WTC11 (cell line): ENCODE results near the gene SLC44A2.

Source experiments
- CREB1 ChIP-seq: sonication (generic); formaldehyde crosslinking; IDR thresholded peaks from 2 replicates; pipeline ENCODE4 v1.8.0; 2023; ENCODE audit warnings: mild to moderate bottlenecking, missing genetic modification reagents
- ETV6 ChIP-seq: sonication (generic); formaldehyde crosslinking; IDR thresholded peaks from 2 replicates; pipeline ENCODE4 v1.8.1; 2022; ENCODE audit warnings: mild to moderate bottlenecking, missing genetic modification reagents
- KAT7 ChIP-seq: sonication (generic); formaldehyde crosslinking; IDR thresholded peaks from 2 replicates; pipeline ENCODE4 v1.8.1; 2023; ENCODE audit warnings: missing genetic modification reagents, mild to moderate bottlenecking, borderline replicate concordance
- NFYB ChIP-seq: sonication (generic); formaldehyde crosslinking; conservative IDR thresholded peaks from 2 replicates; pipeline ENCODE4 v1.8.0; 2022; ENCODE audit warnings: low read depth, missing genetic modification reagents
- PRRX2 ChIP-seq: fragments of 250-450 bp; sonication (Bioruptor Pico); IDR thresholded peaks from 2 replicates; pipeline ENCODE4 v1.8.0; 2021; ENCODE audit warnings: mild to moderate bottlenecking
- ZNF232 ChIP-seq: sonication (generic); formaldehyde crosslinking; IDR thresholded peaks from 2 replicates; pipeline ENCODE4 v1.8.0; 2022; ENCODE audit warnings: mild to moderate bottlenecking, missing genetic modification reagents
- TF ChIP-seq, protein P1 (sequence below): fragments of 200-600 bp; IDR thresholded peaks from 2 replicates; pipeline ENCODE4 v1.8.0; 2022; ENCODE audit warnings: antibody characterized with exemption
- TF ChIP-seq, protein P2 (sequence below): sonication (generic); formaldehyde crosslinking; IDR thresholded peaks from 2 replicates; pipeline ENCODE4 v1.8.1; 2022; ENCODE audit warnings: low read depth, missing genetic modification reagents, borderline replicate concordance
- TF ChIP-seq, protein P3 (sequence below): sonication (generic); formaldehyde crosslinking; IDR thresholded peaks from 2 replicates; pipeline ENCODE4 v1.8.1; 2023; ENCODE audit warnings: mild to moderate bottlenecking, missing genetic modification reagents, moderate library complexity
- TF ChIP-seq, protein P4 (sequence below): sonication (generic); formaldehyde crosslinking; conservative IDR thresholded peaks from 2 replicates; pipeline ENCODE4 v1.8.1; 2022; ENCODE audit warnings: mild to moderate bottlenecking, missing genetic modification reagents

DNA sequence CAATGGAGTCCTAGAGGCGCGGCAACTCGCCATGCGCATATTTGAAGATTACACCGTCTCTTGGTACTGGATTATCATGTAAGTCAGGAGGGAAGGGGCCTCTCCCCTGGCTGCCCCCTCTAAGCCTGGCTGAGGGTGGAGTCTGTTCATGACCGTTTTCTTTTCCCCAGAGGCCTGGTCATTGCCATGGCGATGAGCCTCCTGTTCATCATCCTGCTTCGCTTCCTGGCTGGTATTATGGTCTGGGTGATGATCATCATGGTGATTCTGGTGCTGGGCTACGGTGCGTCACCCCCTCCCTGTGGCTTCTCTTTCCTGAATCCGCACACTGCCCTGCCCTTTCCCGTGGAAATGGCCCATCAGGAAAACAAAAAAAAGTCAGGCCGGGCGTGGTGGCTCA is 6.5 kb downstream of the SLC44A2 start:
- TF ChIP-seq, protein P1, sequence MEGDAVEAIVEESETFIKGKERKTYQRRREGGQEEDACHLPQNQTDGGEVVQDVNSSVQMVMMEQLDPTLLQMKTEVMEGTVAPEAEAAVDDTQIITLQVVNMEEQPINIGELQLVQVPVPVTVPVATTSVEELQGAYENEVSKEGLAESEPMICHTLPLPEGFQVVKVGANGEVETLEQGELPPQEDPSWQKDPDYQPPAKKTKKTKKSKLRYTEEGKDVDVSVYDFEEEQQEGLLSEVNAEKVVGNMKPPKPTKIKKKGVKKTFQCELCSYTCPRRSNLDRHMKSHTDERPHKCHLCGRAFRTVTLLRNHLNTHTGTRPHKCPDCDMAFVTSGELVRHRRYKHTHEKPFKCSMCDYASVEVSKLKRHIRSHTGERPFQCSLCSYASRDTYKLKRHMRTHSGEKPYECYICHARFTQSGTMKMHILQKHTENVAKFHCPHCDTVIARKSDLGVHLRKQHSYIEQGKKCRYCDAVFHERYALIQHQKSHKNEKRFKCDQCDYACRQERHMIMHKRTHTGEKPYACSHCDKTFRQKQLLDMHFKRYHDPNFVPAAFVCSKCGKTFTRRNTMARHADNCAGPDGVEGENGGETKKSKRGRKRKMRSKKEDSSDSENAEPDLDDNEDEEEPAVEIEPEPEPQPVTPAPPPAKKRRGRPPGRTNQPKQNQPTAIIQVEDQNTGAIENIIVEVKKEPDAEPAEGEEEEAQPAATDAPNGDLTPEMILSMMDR = no peak
- TF ChIP-seq, protein P2, sequence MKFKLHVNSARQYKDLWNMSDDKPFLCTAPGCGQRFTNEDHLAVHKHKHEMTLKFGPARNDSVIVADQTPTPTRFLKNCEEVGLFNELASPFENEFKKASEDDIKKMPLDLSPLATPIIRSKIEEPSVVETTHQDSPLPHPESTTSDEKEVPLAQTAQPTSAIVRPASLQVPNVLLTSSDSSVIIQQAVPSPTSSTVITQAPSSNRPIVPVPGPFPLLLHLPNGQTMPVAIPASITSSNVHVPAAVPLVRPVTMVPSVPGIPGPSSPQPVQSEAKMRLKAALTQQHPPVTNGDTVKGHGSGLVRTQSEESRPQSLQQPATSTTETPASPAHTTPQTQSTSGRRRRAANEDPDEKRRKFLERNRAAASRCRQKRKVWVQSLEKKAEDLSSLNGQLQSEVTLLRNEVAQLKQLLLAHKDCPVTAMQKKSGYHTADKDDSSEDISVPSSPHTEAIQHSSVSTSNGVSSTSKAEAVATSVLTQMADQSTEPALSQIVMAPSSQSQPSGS (CRISPR knock-in tag) = no peak
- TF ChIP-seq, protein P3, sequence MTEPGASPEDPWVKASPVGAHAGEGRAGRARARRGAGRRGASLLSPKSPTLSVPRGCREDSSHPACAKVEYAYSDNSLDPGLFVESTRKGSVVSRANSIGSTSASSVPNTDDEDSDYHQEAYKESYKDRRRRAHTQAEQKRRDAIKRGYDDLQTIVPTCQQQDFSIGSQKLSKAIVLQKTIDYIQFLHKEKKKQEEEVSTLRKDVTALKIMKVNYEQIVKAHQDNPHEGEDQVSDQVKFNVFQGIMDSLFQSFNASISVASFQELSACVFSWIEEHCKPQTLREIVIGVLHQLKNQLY (CRISPR knock-in tag) = no peak
- TF ChIP-seq ETV6 (CRISPR knock-in tag) (no peak), ZNF232 (no peak), CREB1 (CRISPR knock-in tag) (no peak), PRRX2 (no peak), KAT7 (CRISPR knock-in tag) (no peak), NFYB (CRISPR knock-in tag) (no peak)
- TF ChIP-seq, protein P4, sequence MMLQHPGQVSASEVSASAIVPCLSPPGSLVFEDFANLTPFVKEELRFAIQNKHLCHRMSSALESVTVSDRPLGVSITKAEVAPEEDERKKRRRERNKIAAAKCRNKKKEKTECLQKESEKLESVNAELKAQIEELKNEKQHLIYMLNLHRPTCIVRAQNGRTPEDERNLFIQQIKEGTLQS (CRISPR knock-in tag) = no peak
